Epithelial cell of proximal tubule (primary cell): Measurements from ENCODE around the gene RASGEF1C. TPM values are rescaled to one million over a fixed set of nuclear protein-coding genes. Genes with fewer than 3 reads are reported as not detected.

Source experiments
- DNase-seq: peaks from one replicate; pipeline ENCODE4 v3.0.0-alpha.2; 2011; ENCODE audit warnings: low read depth
- H3K4me3 ChIP-seq: 2 replicates; pipeline ENCODE4 v1.5.1; 2011; ENCODE audit warnings: low read depth, mild to moderate bottlenecking, low read length
- CTCF ChIP-seq: conservative IDR thresholded peaks from 2 replicates; pipeline ENCODE4 v1.5.1; 2012; ENCODE audit warnings: low read depth, mild to moderate bottlenecking, low read length
- total RNA-seq: library from RNA; depleted of rRNA; stranded (reverse); fragments of >200 nt; gene quantifications from 2 replicates; pipeline ENCODE4 v1.2.3, GENCODE V29; 2015

RASGEF1C gene
- total RNA-seq, 1 donor from 2014 or later = not detected

GRCh38 chr5:180153099-180153498 lies 55.9 kb downstream of the RASGEF1C start:
- no peak for DNase-seq
- TF ChIP-seq CTCF = no peak
- H3K4me3 ChIP-seq = no peak overlapping the region

- DNase-seq = no peak
- H3K4me3 ChIP-seq = no peak overlapping the region
- no peak for TF ChIP-seq CTCF
Observed at GRCh38 chr5:180143656-180144364, 65.2 kb downstream of the RASGEF1C start.

- no peak for TF ChIP-seq CTCF
- no peak overlapping the region for H3K4me3 ChIP-seq
- no peak for DNase-seq
Observed at GRCh38 chr5:180142824-180143610, 66.0 kb downstream of the RASGEF1C start.

GRCh38 chr5:180142021-180142765 lies 66.8 kb downstream of the RASGEF1C start:
- TF ChIP-seq CTCF = no peak
- no peak overlapping the region for H3K4me3 ChIP-seq
- DNase-seq = no peak

- H3K4me3 ChIP-seq = no peak overlapping the region
- no peak for DNase-seq
- no peak for TF ChIP-seq CTCF
Observed at GRCh38 chr5:180141068-180141660, 67.8 kb downstream of the RASGEF1C start.

- no peak for TF ChIP-seq CTCF
- no peak overlapping the region for H3K4me3 ChIP-seq
- no peak for DNase-seq
Observed at GRCh38 chr5:180140571-180140970, 68.4 kb downstream of the RASGEF1C start.
